Mucosa of descending colon (tissue), 3 donors: ENCODE results near the gene ACY1. TPM values are rescaled to one million over a fixed set of nuclear protein-coding genes. Genes with fewer than 3 reads are reported as not detected.
A peak's percentile ranks its signal among the peaks of the same experiment; 100 is the strongest.
"Not testable (repeated sequence)": the region's sequence is repeated elsewhere in the genome, so short reads cannot be mapped to it uniquely, and the experiment has no call there.

ENCODE experiments used
- ATAC-seq: fragments of 200-7000 bp; cut with Tn5 transposase; one replicate; pipeline ENCODE4 v1.9.1; 2020; ENCODE audit warnings: mild to moderate bottlenecking, moderate library complexity
- DNase-seq, 3 donors: peaks; one replicate each; pipeline ENCODE4 v3.0.0-alpha.2; 2020
- H3K36me3 ChIP-seq: fragments of 200-600 bp; one replicate; pipeline ENCODE4 v1.8.0; 2021; ENCODE audit warnings: low read depth, mild to moderate bottlenecking
- H3K4me1 ChIP-seq: fragments of 200-600 bp; one replicate; pipeline ENCODE4 v1.8.0; 2021; ENCODE audit warnings: low read depth, mild to moderate bottlenecking
- H3K4me3 ChIP-seq: fragments of 200-600 bp; one replicate; pipeline ENCODE4 v1.8.0; 2021; ENCODE audit warnings: mild to moderate bottlenecking
- H3K9me3 ChIP-seq: fragments of 200-600 bp; one replicate; pipeline ENCODE4 v1.8.0; 2021; ENCODE audit warnings: mild to moderate bottlenecking
- intact Hi-C, 2 donors: fragments of 100-400 bp; cut with DNase I in 1 of 2; cut with micrococcal nuclease in 1 of 2; formaldehyde crosslinking; loops; one replicate each; pipeline versions ENCODE4 v1.11.0 to v1.11.1; 2022; cut with DNase I, micrococcal nuclease
- total RNA-seq, 3 donors: library from RNA; stranded (reverse); fragmentation: NEBNext Ultra II Directional in 2 of 3; extraction: Animal tissue kit (Norgen Biotek cat#: 25700) in 2 of 3; gene quantifications; one replicate each; pipeline versions ENCODE4 v1.2.1 to v1.2.4, GENCODE V29; 2021 to 2023
- TF ChIP-seq, protein P1 (sequence below): fragments of 200-600 bp; IDR thresholded peaks from one replicate; pipeline ENCODE4 v1.8.0; 2022; ENCODE audit warnings: antibody characterized with exemption, mild to moderate bottlenecking
- donor health status: DM: no; HTN: no; CAD: no; lungs with moderate emphysema.
- donor health status: DM: no; HTN: no; CAD: no.
- donor health status: DM: no; HTN: yes; CAD: no.

The ACY1 gene
- total RNA-seq, 3 donors from 2014 or later: 79.9 to 180 (median 133) TPM

DNA sequence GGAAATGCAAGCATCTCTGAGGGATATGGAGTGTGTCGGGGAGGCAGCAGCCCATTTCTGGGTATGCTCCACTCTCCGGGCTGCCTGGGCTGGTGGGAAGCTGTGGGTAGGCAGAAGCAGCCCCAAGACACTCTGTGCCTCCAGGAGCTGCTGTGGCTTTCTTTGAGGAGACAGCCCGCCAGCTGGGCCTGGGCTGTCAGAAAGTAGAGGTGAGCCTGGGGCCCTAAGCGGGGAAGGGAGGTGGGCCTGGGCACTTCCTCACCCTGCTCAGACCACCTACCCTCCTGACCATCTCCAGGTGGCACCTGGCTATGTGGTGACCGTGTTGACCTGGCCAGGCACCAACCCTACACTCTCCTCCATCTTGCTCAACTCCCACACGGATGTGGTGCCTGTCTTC lies 1.7 kb downstream of the ACY1 start:
- Histone ChIP-seq H3K4me1 (peaks cover 39% of the 10 kb centered on the region), H3K9me3 (no peaks in the 10 kb centered on the region), H3K4me3 (no peak overlapping the region), H3K36me3 (no peaks in the 10 kb centered on the region)
- ATAC-seq: no peak
- intact Hi-C loops: no loop called here
- DNase-seq: no peak
- TF ChIP-seq, protein P1, sequence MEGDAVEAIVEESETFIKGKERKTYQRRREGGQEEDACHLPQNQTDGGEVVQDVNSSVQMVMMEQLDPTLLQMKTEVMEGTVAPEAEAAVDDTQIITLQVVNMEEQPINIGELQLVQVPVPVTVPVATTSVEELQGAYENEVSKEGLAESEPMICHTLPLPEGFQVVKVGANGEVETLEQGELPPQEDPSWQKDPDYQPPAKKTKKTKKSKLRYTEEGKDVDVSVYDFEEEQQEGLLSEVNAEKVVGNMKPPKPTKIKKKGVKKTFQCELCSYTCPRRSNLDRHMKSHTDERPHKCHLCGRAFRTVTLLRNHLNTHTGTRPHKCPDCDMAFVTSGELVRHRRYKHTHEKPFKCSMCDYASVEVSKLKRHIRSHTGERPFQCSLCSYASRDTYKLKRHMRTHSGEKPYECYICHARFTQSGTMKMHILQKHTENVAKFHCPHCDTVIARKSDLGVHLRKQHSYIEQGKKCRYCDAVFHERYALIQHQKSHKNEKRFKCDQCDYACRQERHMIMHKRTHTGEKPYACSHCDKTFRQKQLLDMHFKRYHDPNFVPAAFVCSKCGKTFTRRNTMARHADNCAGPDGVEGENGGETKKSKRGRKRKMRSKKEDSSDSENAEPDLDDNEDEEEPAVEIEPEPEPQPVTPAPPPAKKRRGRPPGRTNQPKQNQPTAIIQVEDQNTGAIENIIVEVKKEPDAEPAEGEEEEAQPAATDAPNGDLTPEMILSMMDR: no peak

DNA sequence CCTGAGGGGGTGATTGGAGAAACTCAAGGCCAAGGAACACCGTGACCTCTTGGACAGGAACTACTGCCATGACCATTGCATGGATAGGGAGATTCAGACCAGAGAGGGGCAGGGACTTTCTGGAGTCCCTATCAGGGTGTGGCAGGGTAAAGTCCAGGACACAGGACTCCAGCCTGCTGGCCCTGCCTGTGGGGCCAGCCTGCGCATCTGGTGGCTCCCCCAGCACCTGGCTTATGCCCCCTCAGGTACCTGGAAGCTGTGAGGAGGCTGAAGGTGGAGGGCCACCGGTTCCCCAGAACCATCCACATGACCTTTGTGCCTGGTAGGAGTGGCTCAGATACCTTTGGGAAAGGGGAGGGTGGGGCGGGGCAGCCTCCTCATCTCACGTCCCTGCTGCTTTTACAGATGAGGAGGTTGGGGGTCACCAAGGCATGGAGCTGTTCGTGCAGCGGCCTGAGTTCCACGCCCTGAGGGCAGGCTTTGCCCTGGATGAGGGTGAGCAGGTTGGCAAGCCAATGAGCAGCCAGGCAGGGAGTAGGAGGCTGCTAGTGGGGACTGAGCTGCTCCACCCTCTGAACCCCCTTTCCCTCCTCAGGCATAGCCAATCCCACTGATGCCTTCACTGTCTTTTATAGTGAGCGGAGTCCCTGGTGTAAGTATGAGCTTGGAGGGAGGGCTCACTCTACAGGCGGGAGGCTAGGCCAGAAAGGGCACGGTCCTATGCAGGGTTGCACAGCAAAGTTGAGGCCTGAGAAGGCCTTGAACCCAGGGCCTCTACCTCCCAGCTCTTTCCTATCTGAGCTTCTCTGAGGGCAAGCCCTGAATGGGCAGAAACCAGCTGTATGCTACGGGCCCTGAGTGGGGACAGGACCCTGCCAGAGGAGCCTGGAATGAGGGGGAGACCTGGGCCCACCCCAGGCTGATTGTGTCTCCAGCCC lies 2.9 kb downstream of the ACY1 start:
- H3K4me3 ChIP-seq: no peak overlapping the region
- intact Hi-C loops: no loop called here
- ATAC-seq: peak; percentile 42
- H3K9me3 ChIP-seq: no peaks in the 10 kb centered on the region
- peak in 2 of 3 donors; percentile 66 to 71 for DNase-seq
- TF ChIP-seq, protein P1: no peak
- no peaks in the 10 kb centered on the region for H3K36me3 ChIP-seq
- H3K4me1 ChIP-seq: peaks cover 35% of the 10 kb centered on the region

DNA sequence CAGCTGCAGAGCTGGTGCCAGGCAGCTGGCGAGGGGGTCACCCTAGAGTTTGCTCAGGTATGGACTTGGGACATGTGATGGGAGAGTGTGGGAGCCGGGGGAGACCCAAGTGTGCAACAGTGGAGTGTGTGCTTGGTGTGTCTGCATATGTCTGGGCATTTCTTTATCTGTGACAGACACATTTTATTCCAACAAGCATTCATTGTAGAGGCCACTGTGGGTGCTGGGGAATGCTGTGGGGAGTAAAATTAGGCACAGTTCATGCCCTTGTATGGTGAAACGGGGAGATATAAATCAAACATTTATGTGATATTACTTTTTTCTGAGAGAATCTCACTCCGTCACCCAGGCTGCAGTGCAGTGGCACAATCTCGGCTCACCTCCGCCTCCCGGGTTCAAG lies 4.2 kb downstream of the ACY1 start:
- intact Hi-C loops: no loop called here
- Histone ChIP-seq H3K4me1 (peaks cover 22% of the 10 kb centered on the region), H3K36me3 (no peaks in the 10 kb centered on the region), H3K9me3 (no peaks in the 10 kb centered on the region), H3K4me3 (no peak overlapping the region)
- DNase-seq (no peak), ATAC-seq (no peak)
- TF ChIP-seq, protein P1: no peak

DNA sequence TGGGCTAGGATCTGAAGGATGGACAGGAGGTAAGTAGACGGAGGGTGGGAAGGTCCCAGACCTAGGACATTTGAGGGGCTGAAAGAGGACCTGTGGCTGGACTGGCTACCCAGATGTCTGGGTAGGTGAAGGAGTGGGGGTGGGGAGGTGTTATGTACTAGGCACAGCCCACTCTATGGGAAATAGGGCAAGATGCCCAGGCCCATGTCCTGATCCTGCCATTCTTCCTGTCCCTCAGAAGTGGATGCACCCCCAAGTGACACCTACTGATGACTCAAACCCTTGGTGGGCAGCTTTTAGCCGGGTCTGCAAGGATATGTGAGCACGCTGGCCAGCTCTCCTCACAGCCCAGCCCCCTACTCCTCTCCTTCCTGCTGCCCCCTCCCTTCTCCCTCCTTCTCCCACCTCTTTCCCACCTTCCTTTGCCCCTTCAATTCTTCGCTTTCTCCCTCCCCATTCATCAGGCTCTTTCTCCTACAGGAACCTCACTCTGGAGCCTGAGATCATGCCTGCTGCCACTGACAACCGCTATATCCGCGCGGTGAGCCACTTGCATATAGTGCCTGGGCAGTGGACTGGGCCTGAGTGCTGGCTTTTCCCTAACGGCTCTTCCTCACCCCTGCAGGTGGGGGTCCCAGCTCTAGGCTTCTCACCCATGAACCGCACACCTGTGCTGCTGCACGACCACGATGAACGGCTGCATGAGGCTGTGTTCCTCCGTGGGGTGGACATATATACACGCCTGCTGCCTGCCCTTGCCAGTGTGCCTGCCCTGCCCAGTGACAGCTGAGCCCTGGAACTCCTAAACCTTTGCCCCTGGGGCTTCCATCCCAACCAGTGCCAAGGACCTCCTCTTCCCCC lies 5.2 kb downstream of the ACY1 start:
- ATAC-seq: no peak
- Histone ChIP-seq H3K36me3 (no peaks in the 10 kb centered on the region), H3K9me3 (no peaks in the 10 kb centered on the region), H3K4me1 (peaks cover 18% of the 10 kb centered on the region), H3K4me3 (no peak overlapping the region)
- intact Hi-C loops: no loop called here
- TF ChIP-seq, protein P1: no peak
- DNase-seq: peak in 1 of 3 donors; percentile 30

DNA sequence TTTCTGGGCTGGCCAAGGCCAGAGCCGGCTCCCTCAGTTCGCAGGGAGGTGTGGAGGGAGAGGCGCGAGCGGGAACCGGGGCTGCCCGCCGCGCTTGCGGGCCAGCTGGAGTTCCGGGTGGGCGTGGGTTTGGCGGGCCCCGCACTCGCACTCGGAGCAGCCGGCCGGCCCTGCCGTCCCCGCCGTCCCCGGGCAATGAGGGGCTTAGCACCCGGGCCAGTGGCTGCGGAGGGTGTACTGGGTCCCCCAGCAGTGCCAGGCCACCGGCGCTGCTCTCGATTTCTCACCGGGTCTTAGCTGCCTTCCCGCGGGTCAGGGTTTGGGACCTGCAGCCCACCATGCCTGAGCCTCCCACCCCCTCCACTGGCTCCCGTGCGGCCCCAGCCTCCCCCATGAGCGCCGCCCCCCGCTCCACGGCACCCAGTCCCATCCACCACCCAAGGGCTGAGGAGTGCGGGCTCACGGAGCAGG lies 7.2 kb downstream of the ACY1 start:
- H3K4me3 ChIP-seq, H3K36me3 ChIP-seq, ATAC-seq, intact Hi-C loops, H3K9me3 ChIP-seq: not testable (repeated sequence)
- DNase-seq: peak in 1 of 3 donors; percentile 32
- peaks cover 18% of the 10 kb centered on the region for H3K4me1 ChIP-seq
